Activated gamma-delta T cell treated with Interleukin-2 at 50 U/mL for 16 hours (primary cell): Measurements from ENCODE around the gene LMO1.
A peak's percentile ranks its signal among the peaks of the same experiment; 100 is the strongest.

Experiments used
- DNase-seq: peaks from one replicate; pipeline ENCODE4 v3.0.0-alpha.2; 2020

LMO1 gene

DNA sequence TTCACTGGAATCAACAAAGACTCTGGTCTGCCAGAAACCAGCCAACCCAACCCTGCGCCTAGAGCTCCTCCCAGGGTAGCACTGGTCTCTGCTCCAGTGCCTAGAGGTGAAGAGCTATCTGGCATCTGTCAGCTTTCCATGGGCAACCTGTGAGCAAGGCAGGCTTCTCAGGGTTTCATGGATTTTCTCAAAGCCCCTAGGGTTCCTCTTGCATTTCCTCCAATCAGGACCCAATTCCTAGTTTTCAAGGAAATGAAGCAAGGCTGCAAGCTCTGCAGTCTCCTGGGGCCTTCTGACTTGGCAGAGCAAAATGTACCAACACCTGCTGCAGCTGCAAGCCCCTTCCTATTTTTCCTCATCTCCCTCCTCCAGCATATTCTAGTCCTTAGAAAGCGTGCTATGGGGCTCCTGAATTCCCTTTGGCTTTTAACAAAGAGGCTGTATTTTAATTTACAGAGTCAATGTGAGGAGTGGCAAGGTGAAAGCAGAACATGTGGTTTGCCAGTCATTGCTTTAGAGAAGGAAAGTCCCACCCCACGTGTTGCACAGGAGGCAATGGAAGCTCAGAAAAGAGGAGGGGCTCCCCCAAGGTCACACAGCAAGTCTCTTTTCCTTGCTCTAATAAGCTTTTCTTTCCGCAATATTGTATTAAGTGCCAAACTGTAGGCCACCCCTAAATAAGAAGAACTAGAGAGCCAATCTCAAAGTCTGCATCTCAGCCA is 61.9 kb downstream of the LMO1 start:
- DNase-seq, result no peak

DNA sequence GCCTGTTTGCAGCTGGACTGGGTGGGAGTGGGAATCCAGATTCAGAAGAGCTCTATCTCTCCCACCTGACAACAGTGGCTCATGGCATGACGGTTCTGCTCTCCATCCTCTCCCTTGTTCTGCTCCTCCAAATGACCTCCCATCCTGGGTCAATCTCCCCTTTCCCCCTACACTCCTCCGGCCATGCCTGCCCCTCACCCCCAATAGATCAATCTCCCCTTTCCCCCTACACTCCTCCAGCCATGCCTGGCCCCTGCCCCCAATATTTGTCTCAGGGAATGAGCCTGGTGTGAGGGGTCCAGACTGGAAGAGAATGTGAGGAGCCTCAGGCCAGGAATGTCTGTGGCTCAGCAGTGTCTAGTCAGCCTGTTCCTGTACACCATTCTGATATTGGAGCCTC is 64.0 kb downstream of the LMO1 start:
- no peak for DNase-seq

DNA sequence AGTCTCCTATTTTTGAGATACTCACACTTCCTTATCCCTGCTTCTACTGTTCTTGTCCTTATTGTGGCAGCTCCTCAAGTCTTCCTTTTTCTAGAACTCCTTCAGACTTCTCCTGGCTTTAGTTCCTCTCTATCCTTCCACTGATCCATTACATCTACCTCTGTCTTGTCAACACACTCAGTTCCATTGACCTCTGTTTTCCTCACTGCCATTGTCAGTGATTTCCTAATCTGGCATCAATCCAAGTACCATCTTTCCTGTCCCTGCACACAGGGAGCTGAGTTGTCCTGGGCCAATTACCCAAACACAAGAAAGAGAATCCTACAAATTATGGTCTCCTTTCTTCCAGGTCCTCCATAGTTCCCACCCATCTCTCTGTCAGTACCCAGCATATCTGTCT is 66.9 kb downstream of the LMO1 start:
- no peak for DNase-seq

DNA sequence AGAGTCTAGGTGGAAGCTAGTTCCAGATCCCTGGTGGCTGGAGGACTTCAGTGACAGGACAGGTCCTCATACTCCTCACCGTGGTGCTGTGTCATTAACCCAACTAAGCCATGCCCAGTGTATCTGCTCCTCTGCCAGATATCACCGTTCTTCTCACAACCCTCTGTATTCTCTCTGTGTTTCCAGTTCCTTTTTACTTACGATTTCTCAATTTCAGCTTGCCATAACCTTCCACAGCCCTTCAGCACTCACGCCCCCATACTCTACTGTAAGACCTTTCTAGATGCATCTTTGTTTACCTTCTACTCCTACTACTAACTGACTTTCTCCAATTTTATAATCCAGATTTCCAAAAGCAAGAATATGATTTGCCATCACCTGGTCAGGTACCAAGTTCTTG is 68.7 kb downstream of the LMO1 start:
- DNase-seq, result no peak

DNA sequence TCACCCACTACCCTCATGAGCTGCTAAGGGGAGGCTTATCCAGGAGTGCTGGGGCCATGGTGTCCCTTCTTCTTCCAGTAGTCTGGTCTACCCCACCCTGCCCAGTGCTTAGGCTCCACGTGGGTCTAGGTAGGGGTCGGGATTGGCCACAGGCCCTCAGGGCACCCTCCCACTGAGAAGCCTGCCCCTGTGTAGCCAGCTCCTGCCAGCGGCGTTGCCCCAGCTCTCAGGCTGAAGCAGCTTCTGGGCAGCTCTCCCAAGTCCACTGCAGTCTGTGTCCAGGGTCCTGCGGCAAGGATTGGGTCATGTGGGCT is 70.8 kb downstream of the LMO1 start:
- DNase-seq, result no peak

DNA sequence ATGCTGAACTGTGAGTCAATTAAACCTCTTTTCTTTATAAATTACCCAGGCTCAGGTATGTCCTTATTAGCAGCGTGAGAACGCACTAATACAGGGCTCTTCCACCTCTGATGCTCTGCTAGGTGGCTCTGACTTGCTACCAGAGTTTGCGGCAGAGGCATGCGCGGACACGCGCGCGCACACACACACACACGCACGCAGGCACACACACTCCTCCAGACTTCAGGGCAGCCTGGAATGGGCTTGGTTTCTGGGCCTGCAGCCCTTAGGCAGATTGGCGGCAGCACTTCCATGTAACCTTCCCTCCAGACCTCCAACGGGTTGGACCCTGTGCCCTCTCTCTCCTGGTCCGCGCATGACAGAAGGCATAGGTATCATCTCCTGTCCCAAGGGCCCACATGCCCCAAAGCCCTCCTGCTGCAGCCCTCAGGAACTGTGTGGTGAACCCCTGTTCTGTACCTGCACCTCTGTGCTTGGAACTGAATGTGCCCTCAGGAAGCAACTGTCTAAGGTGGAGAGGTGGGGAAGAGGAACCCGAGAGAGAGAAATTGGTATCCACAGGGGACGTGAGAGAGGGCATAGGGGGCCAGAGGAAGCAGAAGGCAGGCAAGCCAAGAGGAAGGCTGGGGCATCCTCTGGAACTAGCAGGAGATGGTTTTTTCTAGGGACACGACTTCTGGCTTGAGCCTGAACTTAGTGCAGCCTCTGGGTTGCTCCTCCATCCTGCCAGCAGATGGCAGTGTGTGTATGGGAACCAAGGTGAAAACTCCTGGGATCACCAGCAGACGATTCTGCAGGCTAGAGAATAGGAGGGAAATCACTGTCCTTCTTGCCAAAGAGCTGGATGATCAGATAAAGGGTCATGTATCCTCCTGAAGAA is 71.4 kb downstream of the LMO1 start:
- DNase-seq, result peak; percentile 32

DNA sequence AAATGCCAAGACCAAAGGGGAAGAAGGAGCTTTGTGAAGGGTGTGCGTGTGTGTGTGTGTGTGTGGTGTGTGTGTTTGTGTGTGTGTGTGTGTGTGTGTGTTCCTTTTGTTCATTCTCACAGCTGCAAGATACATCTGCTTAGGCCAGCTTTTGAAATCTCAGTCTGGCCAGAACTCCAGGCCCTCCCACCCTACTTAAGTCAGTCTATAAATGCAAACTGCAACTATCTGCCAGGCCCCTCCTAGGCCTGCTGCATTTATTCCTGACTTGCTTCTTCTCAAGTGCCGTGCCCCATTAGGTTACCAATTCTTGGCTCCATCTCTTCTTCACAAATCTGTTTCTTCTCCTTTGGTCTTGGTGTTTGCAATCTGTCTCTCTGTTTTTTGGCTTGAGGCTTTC is 73.2 kb downstream of the LMO1 start:
- DNase-seq, result no peak

DNA sequence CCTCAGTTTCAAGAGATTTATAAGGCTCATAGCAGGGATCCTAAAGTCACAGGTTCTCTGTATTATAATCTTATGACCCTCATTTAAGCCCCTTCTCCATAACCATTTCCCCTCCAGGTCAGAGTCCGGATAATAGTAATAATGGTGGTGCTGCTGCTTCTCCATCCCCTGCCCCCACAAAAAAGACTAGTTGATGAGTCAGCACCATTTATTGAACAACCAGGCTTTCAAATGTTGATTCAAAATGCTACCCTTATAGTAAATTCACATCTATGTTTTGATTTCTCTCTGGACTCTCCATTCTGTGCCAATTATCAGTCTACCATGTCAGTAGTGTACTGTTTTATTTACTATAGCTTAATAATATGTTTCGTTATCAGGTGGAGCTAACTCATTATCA is 77.2 kb downstream of the LMO1 start:
- no peak for DNase-seq

DNA sequence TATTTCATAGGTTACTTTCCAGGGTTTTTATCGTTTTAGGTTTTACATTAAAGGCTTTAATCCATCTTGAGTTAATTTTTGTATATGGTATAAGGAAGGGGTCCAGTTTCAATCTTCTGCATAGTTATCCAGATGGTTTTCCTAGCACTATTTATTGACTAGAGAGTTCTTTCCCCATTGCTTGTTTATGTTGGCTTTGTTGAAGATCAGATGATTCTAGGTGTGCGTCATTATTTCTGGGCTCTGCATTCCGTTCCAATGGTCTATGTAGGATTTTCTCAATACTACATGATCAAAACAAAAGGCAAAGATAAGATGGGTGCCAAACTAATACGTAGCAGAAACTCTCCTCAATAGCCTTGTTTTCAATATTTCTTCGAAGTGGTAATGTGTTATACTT is 80.6 kb downstream of the LMO1 start:
- DNase-seq, result no peak

DNA sequence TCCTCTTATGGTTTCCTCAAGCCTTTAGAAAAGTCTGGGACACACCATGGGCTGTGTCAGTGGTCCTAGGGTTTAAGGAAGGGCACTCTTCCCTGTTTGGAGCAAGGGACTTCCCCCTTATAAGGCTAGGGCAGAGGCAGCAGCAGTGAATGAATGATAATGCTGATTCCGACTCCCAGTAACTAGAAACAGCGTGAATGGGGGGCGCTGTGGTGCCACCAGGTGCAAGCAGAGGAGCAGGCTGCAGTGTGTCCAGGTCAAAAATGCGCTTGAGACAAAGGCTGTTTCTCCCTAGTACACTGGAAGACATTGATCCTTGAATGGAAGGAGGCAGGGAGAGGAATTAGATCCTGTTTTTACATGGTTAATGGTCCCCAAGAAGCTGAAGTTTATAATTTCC is 83.2 kb downstream of the LMO1 start:
- DNase-seq, result no peak

DNA sequence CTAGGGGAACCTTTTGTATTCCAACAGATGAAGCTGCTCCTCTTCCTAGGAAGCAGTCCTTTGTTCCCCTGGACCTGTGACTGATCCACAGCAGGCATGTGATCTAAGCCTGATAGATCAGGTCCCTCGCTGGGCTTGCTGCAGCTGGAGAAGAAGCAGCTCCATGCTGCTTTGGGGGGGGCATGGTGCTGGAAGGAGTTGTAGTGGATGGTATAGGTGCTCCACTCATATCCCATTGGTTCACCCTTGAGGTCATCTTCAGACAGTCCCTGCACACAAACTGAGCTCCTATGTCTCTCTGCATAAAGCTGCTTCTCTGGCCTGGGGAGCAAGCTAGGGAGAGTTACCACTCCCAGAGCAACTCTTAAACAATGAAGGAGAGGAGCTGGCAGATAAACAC is 85.4 kb downstream of the LMO1 start:
- no peak for DNase-seq

DNA sequence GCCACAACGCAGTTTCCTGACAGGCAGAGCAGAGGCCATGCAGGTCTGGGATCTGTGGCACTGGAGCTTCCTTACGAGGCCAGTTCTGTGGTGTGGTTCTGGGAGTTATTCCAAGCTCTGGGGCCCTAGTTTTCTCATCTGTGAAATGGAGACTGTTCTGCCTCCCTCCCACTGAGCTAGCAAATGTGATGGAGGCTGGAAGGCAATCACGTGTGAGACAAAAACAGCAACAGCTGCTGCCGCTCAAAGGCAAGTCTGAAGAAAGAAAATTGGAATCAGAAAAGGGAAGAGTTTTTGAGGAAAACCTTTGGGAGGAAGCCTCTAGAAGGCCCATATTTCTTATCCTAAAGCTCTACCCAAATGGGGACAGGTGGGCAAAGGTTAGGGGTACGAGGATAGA is 86.5 kb downstream of the LMO1 start:
- DNase-seq, result no peak
